K562 (cell line): ENCODE measurements around the gene E2F2. TPM values are rescaled to one million over a fixed set of nuclear protein-coding genes. Genes with fewer than 3 reads are reported as not detected.

Source experiments
- ATAC-seq: fragments of 200-7000 bp; cut with Tn5 transposase; 3 replicates; pipeline ENCODE4 v1.9.1; 2020; ENCODE audit warnings: moderate library complexity
- BruUV-seq: library from RNA; stranded (reverse); fragments of 400-500 nt; replicated peaks from 2 replicates; lab custom pipeline; 2021; lab: Mats Ljungman, UMichigan
- CTCF ChIA-PET: fragments of 300-600 bp; formaldehyde crosslinking; extraction: SDS; loops from one replicate; lab custom pipeline; 2021; ENCODE audit warnings: low intra/inter-chr PET ratio; lab: Yijun Ruan, JAX
- POLR2A ChIA-PET: fragments of 300-600, 350-650 bp; sonication (Branson Sonifier 250); formaldehyde crosslinking; extraction: SDS; loops from one replicate; lab custom pipeline; 2021; ENCODE audit warnings: antibody characterized with exemption, inconsistent platforms; lab: Yijun Ruan, JAX
- DNase-seq, 4 experiments: peaks; one replicate each; pipeline versions ENCODE4 v3.0.0 to v3.0.0-alpha.2; 2011 to 2018; ENCODE audit warnings: low spot score in 3 of 4, mixed read lengths in 3 of 4; ENCODE audit errors: extremely low read depth in 1 of 4
- FAIRE-seq: peaks from 2 replicates; lab custom pipeline; 2011; peaks lifted over from hg19 to GRCh38; lab: Jason Lieb, UNC
- H2AFZ ChIP-seq: 2 replicates; pipeline ENCODE4 v1.6.0; 2011; ENCODE audit warnings: low read depth, low read length, control low read depth, inconsistent platforms
- H3K27ac ChIP-seq: fragments of 200-600 bp; 3 replicates; pipeline ENCODE4 v1.8.0; 2011; ENCODE audit warnings: low read depth, mild to moderate bottlenecking, control low read depth, inconsistent platforms, low read length, moderate library complexity, mixed read lengths; ENCODE audit errors: extremely low read depth
- H3K27me3 ChIP-seq, 2 experiments: fragments of 300-600 bp in 1 of 2; 2 replicates in 1 of 2; 3 replicates in 1 of 2; pipeline versions ENCODE4 v1.6.0 to v1.8.0; 2011; ENCODE audit warnings: inconsistent platforms in 2 of 2, low read length in 2 of 2, mild to moderate bottlenecking in 1 of 2, mixed read lengths in 1 of 2, moderate library complexity in 1 of 2; ENCODE audit not compliant: control insufficient read depth in 2 of 2, insufficient read depth in 2 of 2
- H3K36me3 ChIP-seq: fragments of 300-600 bp; 3 replicates; pipeline ENCODE4 v1.8.0; 2011; ENCODE audit warnings: mild to moderate bottlenecking, low read length, inconsistent platforms; ENCODE audit not compliant: control insufficient read depth, insufficient read depth
- H3K4me1 ChIP-seq, 2 experiments: fragments of 200-600 bp in 1 of 2; replicated peaks in 1 of 2; 2 replicates in 1 of 2; 3 replicates in 1 of 2; pipeline versions ENCODE4 v1.5.1 to v1.8.0; 2011; ENCODE audit warnings: inconsistent platforms in 2 of 2, low read length in 2 of 2, mild to moderate bottlenecking in 1 of 2, mixed read lengths in 1 of 2, moderate library complexity in 1 of 2; ENCODE audit not compliant: control insufficient read depth in 2 of 2, insufficient read depth in 2 of 2
- H3K4me2 ChIP-seq: 2 replicates; pipeline ENCODE4 v1.6.1; 2011; ENCODE audit warnings: low read length, control low read depth, inconsistent platforms, mixed read lengths; ENCODE audit not compliant: insufficient read depth
- H3K4me3 ChIP-seq: fragments of 200-600 bp; sonication (generic), shearing (Covaris generic); 2 replicates; pipeline ENCODE4 v1.5.1; 2016; ENCODE audit warnings: control low read depth, inconsistent platforms
- H3K79me2 ChIP-seq: fragments of 200-600 bp; 3 replicates; pipeline ENCODE4 v1.8.0; 2011; ENCODE audit warnings: low read length, inconsistent platforms; ENCODE audit not compliant: control insufficient read depth, insufficient read depth
- H3K9ac ChIP-seq, 2 experiments: 2 replicates each; pipeline versions ENCODE4 v1.6.0 to v1.6.1; 2011; ENCODE audit warnings: low read depth in 2 of 2, low read length in 2 of 2, control low read depth in 1 of 2, inconsistent platforms in 1 of 2, mild to moderate bottlenecking in 1 of 2, mixed read lengths in 1 of 2; ENCODE audit not compliant: insufficient read depth in 1 of 2
- H3K9me1 ChIP-seq: one replicate; pipeline ENCODE4 v1.6.0; 2011; ENCODE audit warnings: inconsistent platforms, mild to moderate bottlenecking, low read length, moderate library complexity; ENCODE audit not compliant: control insufficient read depth, insufficient read depth
- H3K9me3 ChIP-seq: replicated peaks from 2 replicates; pipeline ENCODE4 v1.5.1; 2011; ENCODE audit warnings: low read depth, low read length, inconsistent platforms; ENCODE audit not compliant: control insufficient read depth, insufficient read depth
- H4K20me1 ChIP-seq: replicated peaks from 2 replicates; pipeline ENCODE4 v1.6.1; 2011; ENCODE audit warnings: low read length, inconsistent platforms, mixed read lengths; ENCODE audit not compliant: control insufficient read depth, insufficient read depth
- BRCA1 ChIP-seq, 2 experiments: fragments of 450-650 bp in 1 of 2; sonication (generic) in 1 of 2; formaldehyde crosslinking in 1 of 2; IDR thresholded peaks; 2 replicates each; pipeline versions ENCODE4 v1.5.0 to v1.6.1; 2017 to 2020; ENCODE audit warnings: mild to moderate bottlenecking in 1 of 2, missing genetic modification reagents in 1 of 2
- CHD1 ChIP-seq: fragments of 200-600 bp; sonication (generic); IDR thresholded peaks from one replicate; pipeline ENCODE4 v1.6.1; 2012; ENCODE audit warnings: mild to moderate bottlenecking, moderate library complexity, low read length, inconsistent platforms
- MAFF ChIP-seq: IDR thresholded peaks from 2 replicates; pipeline ENCODE4 v1.6.1; 2012; ENCODE audit warnings: low read length, improper control_type of control experiment
- THRAP3 ChIP-seq: fragments of 450-650 bp; IDR thresholded peaks from 2 replicates; pipeline ENCODE4 v1.6.1; 2016; ENCODE audit warnings: mild to moderate bottlenecking, inconsistent platforms, borderline replicate concordance
- TRIM28 ChIP-seq: fragments of 450-650 bp; IDR thresholded peaks from 2 replicates; pipeline ENCODE4 v1.6.1; 2017
- UBTF ChIP-seq, 2 experiments: IDR thresholded peaks; 2 replicates each; pipeline ENCODE4 v1.6.1; 2012; ENCODE audit warnings: improper control_type of control experiment in 2 of 2, low read depth in 2 of 2, low read length in 2 of 2, borderline replicate concordance in 1 of 2
- ZEB2 ChIP-seq: fragments of 450-650 bp; IDR thresholded peaks from 2 replicates; pipeline ENCODE4 v1.6.1; 2016
- ZFP1 ChIP-seq: fragments of 450-650 bp; formaldehyde crosslinking; IDR thresholded peaks from 2 replicates; pipeline ENCODE4 v1.4.0; 2020; ENCODE audit warnings: mild to moderate bottlenecking, mixed read lengths
- ZNF407 ChIP-seq: fragments of 450-650 bp; IDR thresholded peaks from 2 replicates; pipeline ENCODE4 v1.6.1; 2016; ENCODE audit warnings: low read depth
- ZNF644 ChIP-seq: fragments of 200-800 bp; sonication (Bioruptor generic); IDR thresholded peaks from 2 replicates; pipeline ENCODE4 v1.6.1; 2016; ENCODE audit warnings: low read depth, missing genetic modification characterization, missing compliant biosample characterization
- WGBS: fragments of 100-300 bp; shearing (Covaris generic); methylation state at CpG from one replicate; pipeline ENCODE4 v1.1.6; 2016; ENCODE audit warnings: low coverage, mixed read lengths; ENCODE audit not compliant: insufficient coverage; ENCODE audit errors: missing lambda C conversion rate; 5-methylcytosine and 5-hydroxymethylcytosine counted together
- in situ Hi-C: fragments of 300-500 bp; cut with MboI; formaldehyde crosslinking; loops from 4 replicates; pipeline ENCODE4 v1.15.0; 2018; ENCODE audit warnings: inconsistent platforms, mixed read lengths
- intact Hi-C: fragments of 100-400 bp; cut with micrococcal nuclease; formaldehyde crosslinking; loops from 2 replicates; pipeline ENCODE4 v1.14.2; 2022
- polyA plus RNA-seq, 8 experiments: library from polyadenylated mRNA; depleted of rRNA in 4 of 8; stranded (reverse) in 5 of 8; unstranded in 3 of 8; fragments of >200 nt; fragmentation: Nextera tagmentation in 2 of 8; fragmentation: Illumina TruSeq in 1 of 8; extraction: Ambion mirVana in 2 of 8; extraction: Trizol in 1 of 8; gene quantifications; 2 replicates each; pipeline versions ENCODE4 v1.2.1 to v1.2.3, GENCODE V29; 2011 to 2014; ENCODE audit warnings: inconsistent platforms in 1 of 8, missing spikeins in 1 of 8
- total RNA-seq, 7 experiments: library from RNA; depleted of rRNA in 6 of 7; stranded (reverse); fragments of >200 nt in 6 of 7; fragmentation: Illumina TruSeq in 2 of 7; extraction: Trizol in 2 of 7; gene quantifications; 2 replicates each; pipeline versions ENCODE4 v1.2.1 to v1.2.3, GENCODE V29; 2011 to 2021; ENCODE audit warnings: low replicate concordance in 1 of 7
- TF ChIP-seq, protein P1 (sequence below): fragments of 250-450 bp; sonication (Bioruptor Pico); IDR thresholded peaks from 2 replicates; pipeline ENCODE4 v1.5.0; 2020; ENCODE audit warnings: mild to moderate bottlenecking

Gene E2F2
- total and polyA plus RNA-seq, 9 of the 15 experiments (the other 6 are each of a cell fraction or from before 2014, with no cell fraction given): 3.1 to 25.3 (median 11.4) TPM

DNA sequence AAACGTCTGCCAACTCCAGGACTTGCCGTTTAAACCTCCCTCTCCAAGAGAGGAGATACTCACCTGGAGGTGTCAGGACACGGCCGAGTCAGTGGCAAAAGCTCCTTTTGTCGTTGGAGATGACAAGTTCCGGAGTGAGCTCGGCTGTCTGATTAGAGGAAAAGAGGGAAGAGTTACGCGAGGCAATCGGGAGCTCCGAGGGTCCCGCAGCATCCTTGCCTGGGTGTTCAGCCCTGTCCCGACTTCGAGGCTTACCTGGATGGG lies 27.8 kb upstream of the E2F2 start:
- in situ Hi-C loops: no loop called here
- WGBS: 2% methylated on average over 14 of the region's 14 CpGs
- Histone ChIP-seq H3K4me3 (peak overlapping the region; percentile 74), H3K36me3 (peaks cover 19% of the 10 kb centered on the region), H3K27ac (peak overlapping the region; percentile 80), H3K4me2 (peak overlapping the region; percentile 97), H3K9ac (peak overlapping the region; percentile 70 to 95), H3K4me1 (peaks cover 66 to 71% of the 10 kb centered on the region in 2 experiments), H3K9me3 (no peaks in the 10 kb centered on the region), H3K79me2 (peaks cover 41% of the 10 kb centered on the region), H4K20me1 (no peaks in the 10 kb centered on the region), H3K9me1 (no peaks in the 10 kb centered on the region), H3K27me3 (no peaks in the 10 kb centered on the region), H2AFZ (peak overlapping the region; percentile 80)
- CTCF ChIA-PET: no interaction called here
- BruUV-seq: no TSS peak
- intact Hi-C loops: loop anchor here (5.0 kb wide), 2 partner anchors 38 to 183 kb away; partner anchors contain the start of gene ELOA
- no peak for FAIRE-seq
- ATAC-seq: no peak
- POLR2A ChIA-PET: interaction anchor here (0.5 to 3.9 kb wide), 21 partner anchors 8 to 189 kb away, joined by 3 to 29 read pairs (median 4); partner anchors contain the start of genes E2F2 and RPL11
- DNase-seq: peak in 1 of 4 experiments; percentile 46
- TF ChIP-seq TRIM28: no peak
- TF ChIP-seq, protein P1, sequence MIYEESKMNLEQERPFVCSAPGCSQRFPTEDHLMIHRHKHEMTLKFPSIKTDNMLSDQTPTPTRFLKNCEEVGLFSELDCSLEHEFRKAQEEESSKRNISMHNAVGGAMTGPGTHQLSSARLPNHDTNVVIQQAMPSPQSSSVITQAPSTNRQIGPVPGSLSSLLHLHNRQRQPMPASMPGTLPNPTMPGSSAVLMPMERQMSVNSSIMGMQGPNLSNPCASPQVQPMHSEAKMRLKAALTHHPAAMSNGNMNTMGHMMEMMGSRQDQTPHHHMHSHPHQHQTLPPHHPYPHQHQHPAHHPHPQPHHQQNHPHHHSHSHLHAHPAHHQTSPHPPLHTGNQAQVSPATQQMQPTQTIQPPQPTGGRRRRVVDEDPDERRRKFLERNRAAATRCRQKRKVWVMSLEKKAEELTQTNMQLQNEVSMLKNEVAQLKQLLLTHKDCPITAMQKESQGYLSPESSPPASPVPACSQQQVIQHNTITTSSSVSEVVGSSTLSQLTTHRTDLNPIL (CRISPR knock-in tag): no peak
- TF ChIP-seq MAFF: no peak
- TF ChIP-seq ZFP1 (CRISPR knock-in tag): no peak
- peak; percentile 12; the same call in 1 of the 2 replicates for TF ChIP-seq ZEB2
- 0 out of 4 replicates have a peak, but pooled peaks of 1 of the 2 experiments have one; percentile 20 for TF ChIP-seq UBTF (IDR thresholded peaks at IDR 0.05; ENCODE audit: borderline replicate concordance in 1 of 2, low read depth in 2 of 2, low read length in 2 of 2)
- TF ChIP-seq CHD1: peak; percentile 97
- TF ChIP-seq BRCA1 (IDR thresholded peaks at IDR 0.05): no peak
- 0 out of 2 replicates have a peak, but pooled peaks have one; percentile 88 for TF ChIP-seq BRCA1 (CRISPR knock-in tag; IDR thresholded peaks at IDR 0.05)
- peak; percentile 42; the same call in 1 of the 2 replicates for TF ChIP-seq THRAP3
- peak; percentile 45 for TF ChIP-seq ZNF407
- TF ChIP-seq ZNF644 (tag): no peak
